NCI-H1048 (cell line): ENCODE results near the gene CCDC149.

Source experiments
- DNase-seq: peaks from one replicate; lab custom pipeline; 2025; lab: John Stamatoyannopoulos, UW

The CCDC149 gene

DNA sequence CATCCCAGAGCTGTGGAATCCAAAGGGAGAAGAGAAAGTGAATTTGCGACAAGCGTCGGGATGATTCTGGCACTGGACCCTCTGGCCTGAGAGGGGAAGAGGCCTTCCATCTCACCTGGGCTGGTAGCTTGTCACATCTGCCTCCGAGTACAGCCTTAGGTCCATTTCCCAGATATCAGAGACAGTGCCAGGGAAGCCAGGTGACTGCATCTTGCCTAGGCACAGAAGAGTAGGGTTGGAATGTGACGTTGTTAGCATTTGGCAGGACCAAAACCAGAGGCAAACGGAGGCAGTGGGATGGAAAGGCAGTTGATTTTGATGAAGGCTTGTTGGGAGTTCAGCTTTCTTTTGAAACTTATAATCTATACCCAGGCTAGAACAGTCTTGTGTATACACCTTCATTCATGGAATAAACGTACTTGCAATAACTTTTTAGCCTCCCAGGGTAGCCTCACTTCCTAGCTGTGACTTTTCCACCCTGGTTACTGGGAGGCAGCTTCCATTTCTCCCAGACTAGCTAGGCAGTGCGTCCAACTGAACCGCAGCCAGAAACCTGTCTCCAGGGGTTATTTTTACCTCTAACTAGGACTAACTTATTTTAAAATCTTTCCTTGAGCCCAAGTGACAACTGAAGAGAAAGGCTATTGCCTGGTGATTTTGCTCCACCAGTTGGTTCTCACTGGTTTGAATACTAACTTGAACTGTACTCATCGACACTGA, 111.5 kb downstream of the CCDC149 start:
- DNase-seq = no peak

DNA sequence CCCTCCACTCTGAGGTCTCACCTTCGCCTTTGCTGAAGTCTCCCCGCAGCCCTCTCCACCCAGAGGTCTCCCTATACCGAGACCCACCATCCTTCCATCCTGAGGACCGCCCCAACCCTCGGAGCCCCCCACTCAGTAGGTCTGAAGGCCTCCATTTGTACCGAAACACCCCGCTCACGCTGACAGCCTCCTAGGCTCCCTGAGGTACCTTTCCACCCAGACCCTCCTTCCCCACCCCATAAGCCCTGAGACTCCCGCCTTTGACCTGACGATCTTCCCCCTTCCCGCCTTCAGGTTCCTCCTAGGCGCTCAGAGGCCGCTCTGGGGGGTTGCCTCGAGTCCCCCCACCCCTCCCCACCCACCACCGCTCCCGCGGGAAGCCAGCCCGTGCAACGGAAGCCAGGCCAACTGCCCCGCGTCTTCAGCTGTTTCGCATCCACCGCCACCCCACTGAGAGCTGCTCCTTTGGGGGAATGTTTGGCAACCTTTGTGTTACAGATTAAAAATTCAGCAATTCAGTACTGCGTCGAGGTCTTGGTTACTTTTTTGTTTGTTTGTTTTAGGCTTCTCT, 112.4 kb downstream of the CCDC149 start:
- no peak for DNase-seq

DNA sequence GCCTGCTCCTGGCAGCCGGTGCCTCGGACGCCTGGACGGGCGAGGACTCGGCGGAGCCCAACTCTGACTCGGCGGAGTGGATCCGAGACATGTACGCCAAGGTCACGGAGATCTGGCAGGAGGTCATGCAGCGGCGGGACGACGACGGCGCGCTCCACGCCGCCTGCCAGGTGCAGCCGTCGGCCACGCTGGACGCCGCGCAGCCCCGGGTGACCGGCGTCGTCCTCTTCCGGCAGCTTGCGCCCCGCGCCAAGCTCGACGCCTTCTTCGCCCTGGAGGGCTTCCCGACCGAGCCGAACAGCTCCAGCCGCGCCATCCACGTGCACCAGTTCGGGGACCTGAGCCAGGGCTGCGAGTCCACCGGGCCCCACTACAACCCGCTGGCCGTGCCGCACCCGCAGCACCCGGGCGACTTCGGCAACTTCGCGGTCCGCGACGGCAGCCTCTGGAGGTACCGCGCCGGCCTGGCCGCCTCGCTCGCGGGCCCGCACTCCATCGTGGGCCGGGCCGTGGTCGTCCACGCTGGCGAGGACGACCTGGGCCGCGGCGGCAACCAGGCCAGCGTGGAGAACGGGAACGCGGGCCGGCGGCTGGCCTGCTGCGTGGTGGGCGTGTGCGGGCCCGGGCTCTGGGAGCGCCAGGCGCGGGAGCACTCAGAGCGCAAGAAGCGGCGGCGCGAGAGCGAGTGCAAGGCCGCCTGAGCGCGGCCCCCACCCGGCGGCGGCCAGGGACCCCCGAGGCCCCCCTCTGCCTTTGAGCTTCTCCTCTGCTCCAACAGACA, 113.1 kb downstream of the CCDC149 start:
- no peak for DNase-seq

DNA sequence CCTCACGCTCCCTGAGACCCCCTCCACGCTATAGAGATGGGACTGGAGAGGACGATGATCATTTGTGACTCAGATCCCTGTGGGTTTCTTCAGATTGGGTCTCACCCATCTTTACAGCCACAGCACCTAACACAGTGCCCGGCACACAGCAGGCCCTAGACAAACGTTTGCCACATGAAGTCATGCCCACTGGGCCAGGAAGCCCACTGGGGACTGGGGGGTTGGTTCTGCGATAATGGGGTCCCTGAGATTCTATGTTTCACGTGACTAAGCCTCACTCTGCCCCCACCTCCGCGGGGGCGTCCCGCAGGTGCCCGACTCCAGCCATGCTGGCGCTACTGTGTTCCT, 113.7 kb downstream of the CCDC149 start:
- DNase-seq = no peak

DNA sequence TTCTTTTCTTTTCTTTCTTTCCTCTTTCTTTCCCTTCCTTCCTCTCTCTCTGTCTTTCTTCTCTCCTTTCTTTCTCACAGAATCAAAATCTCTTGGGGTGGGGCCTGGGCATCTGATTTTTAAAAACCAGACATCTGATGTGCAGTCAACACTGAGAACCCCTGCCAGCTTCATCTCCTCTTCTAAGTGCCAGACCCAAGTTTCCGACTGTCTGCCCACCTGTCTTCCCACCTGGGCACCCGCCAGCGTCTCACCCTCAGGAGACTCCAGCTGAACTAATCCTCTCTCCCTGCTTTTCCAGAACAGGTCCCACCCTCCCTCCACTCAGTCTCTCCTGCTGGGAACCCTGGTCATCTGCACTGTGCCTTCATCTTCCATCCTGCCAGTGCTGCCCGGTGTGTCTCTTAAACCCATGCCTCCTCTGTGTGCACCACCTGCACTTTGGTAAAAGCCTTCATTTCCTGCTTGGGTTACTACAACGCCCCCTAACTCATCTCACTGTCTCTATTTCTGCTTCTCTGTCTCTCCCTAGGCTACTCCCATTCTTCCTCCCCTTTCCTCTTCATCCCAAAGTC, 114.7 kb downstream of the CCDC149 start:
- no peak for DNase-seq

DNA sequence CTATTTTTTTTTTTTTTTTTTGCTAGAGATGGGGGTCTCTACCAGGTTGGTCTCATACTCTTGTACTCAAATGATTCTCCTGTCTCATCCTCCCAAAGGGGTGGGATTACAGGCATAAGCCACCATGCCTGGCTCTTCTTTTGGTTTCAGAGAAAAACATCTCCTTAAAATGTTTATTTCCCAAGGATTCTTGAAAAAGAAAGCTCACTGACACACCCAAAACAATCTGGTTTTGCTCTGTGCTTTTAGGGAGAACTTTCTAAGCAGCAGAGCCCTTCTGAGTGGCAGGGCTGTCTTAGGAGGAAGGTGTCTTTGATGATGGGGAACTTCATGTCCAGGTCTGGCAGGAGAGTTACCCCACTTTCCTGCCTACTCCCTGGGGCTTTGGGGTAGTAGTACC, 116.2 kb downstream of the CCDC149 start:
- no peak for DNase-seq

DNA sequence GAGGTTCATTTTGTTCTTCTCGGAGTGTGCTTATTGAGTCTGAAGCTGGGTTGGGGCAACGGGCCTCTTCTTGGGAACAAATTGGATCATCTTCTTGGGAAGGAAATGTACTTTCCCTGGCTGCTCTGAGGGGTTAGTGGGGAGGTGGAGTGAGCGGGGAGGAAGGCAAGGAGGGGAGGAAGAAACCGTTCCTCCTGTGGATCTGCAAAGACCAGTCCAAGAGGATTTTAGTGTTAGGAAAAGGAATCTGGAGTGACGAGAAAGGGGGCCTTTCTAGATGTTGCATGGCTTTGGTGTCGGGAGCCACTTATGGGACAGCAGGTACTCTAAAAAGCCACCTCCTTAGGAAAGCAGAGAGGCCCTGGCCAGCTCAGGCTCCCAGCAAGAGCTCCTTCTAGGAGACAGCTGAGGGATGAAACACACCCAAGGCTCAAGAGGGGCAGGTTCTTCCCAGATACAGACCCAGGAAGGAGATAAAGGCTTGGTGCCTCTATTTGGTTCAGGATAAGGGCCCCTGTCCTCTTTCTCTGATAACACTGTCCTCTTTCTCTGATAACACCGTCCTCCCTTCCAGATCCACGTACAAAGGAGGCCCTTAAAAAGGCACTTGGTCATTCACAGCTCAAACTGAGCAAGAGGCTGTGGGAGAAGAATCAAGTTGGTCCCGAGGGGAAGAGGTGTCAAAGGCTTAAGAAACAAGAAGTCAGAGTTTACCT, 117.0 kb downstream of the CCDC149 start:
- no peak for DNase-seq

DNA sequence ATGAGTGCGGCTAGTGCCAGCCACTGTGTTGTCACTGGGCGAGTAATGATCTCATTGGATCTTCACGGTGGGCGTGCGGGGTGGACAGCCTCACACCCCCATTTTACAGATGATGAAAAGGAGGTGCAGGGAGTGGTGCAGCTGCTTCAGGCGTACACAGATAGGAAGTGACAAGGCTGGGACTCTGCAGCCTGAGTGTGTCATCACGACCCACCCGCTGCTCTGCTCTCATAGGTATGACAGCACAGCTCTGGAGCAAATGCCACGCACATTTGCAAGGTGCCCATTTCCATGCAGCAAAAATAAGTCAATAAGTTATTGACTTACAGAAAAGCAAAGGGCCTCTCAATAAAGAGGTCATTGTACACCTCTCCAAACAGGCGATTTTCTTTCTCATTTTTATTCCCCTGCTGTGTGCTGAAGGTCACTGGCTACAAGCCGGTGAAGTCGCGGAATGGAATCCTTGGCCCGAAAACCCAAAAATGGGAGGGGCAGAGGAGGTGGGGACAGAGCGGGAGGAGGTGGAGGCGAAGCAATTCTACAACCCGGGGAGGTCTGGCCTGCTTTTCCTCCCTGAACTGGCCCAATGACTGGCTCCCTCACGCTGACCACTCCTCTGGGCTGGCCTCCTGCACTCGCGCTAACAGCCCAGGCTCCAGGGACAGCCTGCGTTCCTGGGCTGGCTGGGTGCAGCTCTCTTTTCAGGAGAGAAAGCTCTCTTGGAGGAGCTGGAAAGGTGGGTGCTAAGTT, 117.8 kb downstream of the CCDC149 start, which contains the start of gene SOD3:
Gene SOD3, plus strand, starts transcription at position 658 of the 750 bp plus-strand sequence. CDS start 3,949 bp downstream, outside the sequence.
- no peak for DNase-seq

DNA sequence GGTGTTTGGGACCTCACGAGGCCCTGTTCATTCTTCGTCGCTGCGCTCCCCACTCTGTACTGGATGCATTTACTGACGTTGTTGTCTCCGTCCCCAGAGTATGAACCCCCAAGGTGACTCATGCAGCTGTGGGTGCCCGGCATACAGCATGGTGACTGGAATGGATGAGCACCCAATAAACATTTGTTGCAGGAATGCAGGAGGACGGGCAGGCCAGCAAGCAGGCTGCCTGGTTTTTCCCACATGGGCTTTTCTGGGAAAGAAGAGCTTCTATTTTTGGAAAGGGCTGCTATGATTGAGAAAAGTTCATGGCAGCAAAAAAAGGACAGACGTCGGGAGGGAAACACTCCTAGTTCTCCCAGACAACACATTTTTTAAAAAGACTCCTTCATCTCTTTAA, 118.4 kb downstream of the CCDC149 start:
- no peak for DNase-seq

DNA sequence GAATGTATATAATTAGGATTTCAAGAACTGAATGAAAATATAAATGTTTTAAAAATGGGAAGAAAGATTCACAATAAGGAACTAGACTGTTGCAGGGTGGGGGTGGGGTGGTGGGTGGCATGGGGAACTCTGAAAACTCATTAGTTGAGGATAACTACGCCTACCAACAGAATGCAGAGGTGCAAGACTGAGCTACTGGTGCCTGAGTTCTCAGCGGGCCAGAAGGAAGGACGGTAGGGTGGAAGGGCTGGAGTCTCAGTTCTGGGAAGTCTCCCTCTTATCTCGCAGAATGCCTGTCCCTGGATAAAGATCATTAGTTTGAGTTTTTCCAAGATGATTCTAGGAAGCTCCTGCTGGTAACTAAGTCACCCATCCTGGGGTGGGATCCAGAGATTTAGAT, 118.8 kb downstream of the CCDC149 start:
- no peak for DNase-seq

DNA sequence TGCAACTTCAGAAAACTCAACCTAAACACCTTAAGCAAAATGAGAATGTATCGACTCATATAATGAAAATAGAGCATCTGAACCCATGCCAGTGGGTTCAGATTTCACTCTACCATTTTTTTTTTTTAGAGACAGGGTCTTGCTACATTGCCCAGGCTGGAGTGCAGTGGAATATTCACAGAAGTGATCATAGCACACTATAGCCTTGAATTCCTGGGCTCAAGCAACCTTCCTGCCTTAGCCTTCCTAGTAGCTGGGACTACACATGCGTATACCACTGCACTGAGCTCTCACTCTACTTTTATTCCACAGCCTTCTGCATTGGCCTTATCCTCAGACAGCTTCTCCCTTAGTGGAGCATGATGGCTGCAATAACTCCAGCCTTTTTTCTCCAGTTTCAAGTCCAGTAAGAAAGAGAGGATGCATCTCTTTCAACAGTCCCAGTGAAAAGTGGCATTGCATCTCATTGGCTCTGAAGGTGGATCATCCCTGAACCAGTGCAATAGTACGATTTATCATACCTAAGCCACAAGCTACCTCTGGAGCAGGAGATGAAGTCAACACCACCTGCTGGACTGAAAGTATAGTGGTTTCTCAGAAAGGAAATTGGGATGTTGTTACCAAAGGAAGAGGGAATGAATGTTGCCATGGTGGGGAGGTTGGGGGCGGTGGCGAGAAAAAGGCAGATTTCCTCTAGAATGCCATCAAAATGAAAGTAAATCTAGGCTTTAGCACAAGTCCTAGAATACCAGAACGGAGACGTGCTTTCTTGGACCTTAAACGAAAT, 119.4 kb downstream of the CCDC149 start:
- DNase-seq = no peak

DNA sequence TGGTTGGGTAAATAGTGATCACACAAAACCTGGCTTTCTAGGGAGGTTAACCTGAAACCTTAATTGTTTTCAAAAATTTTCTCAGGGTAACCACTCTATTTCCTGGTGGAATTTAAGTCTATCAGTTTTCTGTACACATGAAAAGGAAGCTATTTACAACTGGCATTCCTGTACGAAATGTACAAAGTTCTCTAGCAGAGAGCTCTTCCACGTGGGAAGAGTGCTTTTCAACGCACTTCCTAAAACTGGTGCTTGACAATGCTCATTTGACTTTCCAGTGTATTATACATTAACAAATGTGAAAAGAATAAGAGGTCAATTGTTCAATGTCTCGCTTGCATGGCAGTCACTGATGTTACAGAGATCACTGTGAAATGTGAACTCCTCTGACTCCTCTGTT, 120.3 kb downstream of the CCDC149 start:
- DNase-seq = no peak

DNA sequence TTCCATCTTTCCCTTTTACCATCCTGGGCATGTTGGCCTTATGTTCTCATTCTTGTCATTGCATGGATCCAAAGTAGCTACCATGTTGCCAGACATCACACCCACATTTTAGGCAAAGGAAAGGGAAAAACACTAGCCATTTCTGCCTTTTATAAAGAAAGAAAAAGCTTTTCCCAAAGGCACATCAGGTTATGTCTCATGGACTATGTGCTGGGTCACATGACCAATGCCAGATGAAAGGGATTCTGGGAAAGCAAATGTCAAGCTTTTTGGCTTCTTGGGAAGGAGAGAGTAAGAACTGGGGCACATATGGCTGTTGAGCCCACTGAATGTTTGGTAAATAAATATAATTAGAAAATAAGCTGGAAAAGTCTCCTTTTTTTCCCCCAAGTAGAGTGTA, 121.8 kb downstream of the CCDC149 start:
- no peak for DNase-seq

DNA sequence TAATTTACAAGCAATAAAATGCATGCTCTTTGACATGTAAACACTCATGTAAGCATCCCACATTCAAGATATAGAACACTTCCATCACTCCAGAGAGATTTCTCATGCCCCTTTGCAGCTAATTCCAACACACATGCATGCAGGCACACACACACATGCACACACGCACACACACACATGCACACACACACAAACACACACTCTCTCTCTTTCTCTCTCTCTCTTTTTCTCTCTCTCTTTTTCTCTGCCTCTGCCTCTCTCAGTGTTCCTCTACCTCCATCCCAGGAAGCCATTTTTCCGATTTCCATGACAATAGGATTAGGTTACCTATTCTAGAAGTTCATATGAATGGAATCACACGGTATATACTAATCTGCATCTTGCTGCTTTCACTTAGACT, 129.3 kb downstream of the CCDC149 start:
- DNase-seq = no peak

DNA sequence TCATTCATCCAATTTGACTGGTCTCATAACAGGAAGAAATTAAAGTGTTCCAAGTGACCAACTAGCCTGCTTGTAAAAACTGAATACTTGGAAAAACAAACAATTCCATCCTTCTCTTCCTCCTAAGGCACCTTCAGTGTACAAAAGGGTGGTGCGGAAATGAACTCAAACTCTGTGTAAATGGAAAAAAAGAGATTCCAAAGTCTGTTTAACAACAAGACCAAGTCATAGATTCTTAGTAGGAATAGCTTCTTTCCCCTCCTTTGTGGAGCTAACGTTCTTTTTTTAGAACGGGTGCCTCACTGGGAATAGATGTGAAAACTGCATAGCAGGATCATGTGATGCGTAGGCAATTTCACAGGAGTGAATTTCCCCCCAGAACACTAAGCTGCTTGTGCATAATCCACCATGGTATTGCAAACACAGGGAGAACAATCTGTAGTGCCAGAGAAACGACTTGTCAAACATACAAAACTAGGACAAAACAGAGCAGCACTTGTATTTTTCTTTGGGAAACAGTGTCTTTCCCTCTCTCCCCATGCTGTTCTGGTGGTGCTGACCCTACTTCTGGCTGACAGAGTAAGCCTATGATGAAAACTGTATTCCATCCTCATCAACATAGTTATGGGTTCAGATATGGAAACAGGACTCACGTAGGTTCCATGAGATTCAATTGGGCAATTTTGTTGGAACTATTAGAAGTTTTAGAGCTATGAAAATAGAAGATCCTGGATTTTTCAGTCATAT, 130.7 kb downstream of the CCDC149 start:
- DNase-seq = no peak

DNA sequence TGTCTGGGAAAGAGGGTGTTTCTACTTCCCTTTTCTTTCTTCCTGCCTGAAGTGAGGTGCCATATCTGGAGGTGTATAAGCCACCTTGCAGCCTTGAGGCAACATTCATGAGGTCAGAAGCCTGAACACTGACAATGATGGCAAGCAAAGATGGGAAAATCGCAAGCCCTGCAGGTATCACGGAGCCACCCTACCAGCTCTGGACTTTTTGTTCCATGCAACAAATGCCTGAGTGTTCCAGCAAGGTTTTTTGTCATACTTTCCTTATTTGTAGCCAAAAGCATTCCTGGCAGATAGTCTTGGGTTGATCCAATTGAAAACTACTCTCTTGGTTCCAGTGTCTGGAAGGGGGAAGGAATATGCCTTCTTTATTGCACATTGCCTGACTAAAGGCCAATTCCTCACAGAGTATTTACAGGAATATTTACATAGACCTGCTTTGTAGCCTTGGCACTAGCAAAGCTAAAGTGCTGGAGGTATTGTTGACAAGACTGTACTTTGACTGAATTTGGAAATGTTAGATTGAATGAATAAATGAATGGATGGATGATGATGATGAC, 131.8 kb downstream of the CCDC149 start:
- DNase-seq = no peak

DNA sequence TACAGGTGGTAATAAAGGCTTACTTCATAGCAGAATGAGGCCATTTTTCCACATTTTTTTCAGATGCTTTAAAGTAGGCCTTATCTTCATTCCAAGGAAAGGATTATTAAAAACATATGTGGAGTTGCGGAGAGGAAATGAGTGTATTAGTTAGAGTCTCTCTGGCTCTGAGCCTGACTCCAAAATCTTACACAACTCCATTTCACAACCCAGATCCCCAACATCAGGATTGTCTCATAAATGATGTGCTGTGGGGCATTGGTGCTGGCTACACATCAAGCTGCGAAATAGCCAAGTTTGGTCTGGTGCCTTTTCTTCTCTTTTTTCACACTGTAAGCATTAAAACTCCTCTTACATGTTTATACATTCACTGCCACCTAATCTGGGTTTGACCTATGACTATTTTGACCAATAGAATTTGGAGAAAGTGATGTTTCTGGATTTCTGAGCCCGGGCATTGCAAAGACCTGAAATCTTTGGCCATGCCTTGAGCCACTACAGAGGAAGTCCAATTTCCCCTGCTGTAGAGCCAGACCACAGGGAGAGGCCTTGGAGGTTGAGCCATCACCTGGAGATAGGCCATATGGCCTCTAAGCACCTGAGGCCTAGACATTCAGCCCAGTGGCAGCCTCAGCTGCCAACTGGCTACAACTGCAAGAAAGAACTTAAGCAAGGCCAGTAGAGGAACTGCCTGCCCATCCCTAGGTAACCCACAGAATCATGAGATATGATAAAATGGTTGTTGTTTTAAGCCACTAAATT, 134.2 kb downstream of the CCDC149 start:
- no peak for DNase-seq

DNA sequence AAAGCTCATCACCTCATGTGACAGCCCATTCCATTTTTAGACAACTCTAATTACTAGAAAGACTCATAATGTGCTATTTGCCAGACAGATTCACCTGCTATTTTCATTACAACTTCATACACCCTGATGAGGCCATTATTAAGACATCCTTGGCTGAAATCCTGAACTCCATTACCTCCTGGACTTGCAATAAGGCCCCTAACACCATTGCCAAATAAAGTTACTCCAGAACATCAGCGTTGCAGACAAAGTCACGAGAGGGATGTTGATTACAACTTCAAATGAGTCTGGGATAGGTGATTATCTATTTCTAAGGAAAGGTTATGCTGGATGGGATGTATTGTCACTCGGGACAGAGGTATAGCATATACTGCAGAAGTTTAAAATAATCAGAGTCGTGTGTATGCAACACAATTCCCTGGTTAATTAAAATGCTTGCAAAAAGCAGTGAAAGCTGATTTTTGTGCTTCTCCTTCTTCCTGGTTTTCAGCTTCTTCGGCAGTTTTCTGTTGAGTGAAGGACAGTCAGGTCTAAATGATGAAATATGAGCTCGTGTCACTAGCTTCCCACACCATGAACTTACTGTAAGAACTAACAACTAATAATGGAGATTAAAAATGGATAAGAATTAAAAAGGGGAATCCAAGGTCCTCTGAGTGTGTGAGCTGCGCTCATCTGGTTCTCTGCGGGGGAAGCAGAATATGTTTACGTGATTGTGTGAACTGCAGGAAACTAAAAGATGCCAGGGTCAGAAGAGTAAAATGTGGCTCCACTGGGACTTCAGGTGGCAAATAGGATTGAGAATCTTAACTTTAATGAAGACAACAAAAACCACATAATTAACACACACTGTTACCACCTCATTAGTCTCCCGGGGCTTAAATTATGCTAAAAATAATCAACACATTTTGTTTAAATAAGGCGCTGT, 135.0 kb downstream of the CCDC149 start:
- DNase-seq = no peak
